Breast epithelium (tissue), 4 donors: ENCODE measurements around the gene ITGAE. TPM values are rescaled to one million over a fixed set of nuclear protein-coding genes. Genes with fewer than 3 reads are reported as not detected.
A peak's percentile ranks its signal among the peaks of the same experiment; 100 is the strongest.

ENCODE experiments used
- DNase-seq, 2 donors: peaks; one replicate each; pipeline ENCODE4 v3.0.0-alpha.2; 2019; ENCODE audit warnings: low spot score in 2 of 2
- H3K27ac ChIP-seq, 2 donors: fragments of 200-600 bp; sonication (generic) in 1 of 2; one replicate each; pipeline ENCODE4 v1.5.1; 2016 to 2019; ENCODE audit warnings: mild to moderate bottlenecking in 1 of 2
- H3K27me3 ChIP-seq, 2 donors: fragments of 200-600 bp; sonication (generic) in 1 of 2; one replicate each; pipeline versions ENCODE4 v1.5.1 to v1.6.0; 2017 to 2019; ENCODE audit warnings: control low read depth in 1 of 2, mild to moderate bottlenecking in 1 of 2
- H3K36me3 ChIP-seq: fragments of 200-600 bp; one replicate; pipeline ENCODE4 v1.5.1; 2019
- H3K4me1 ChIP-seq, 2 donors: fragments of 200-600 bp; sonication (generic); one replicate each; pipeline ENCODE4 v1.5.1; 2016 to 2019; ENCODE audit warnings: control low read depth in 1 of 2
- H3K4me3 ChIP-seq, 3 donors: fragments of 200-600 bp; sonication (generic); 1 replicate in 2 of 3; 2 replicates in 1 of 3; pipeline ENCODE4 v1.5.1; 2016 to 2019; ENCODE audit warnings: mild to moderate bottlenecking in 3 of 3, moderate library complexity in 2 of 3
- H3K9me3 ChIP-seq, 2 donors: fragments of 200-600 bp; sonication (generic) in 1 of 2; one replicate each; pipeline ENCODE4 v1.5.1; 2016 to 2019; ENCODE audit warnings: control low read depth in 1 of 2
- CTCF ChIP-seq, 3 donors: fragments of 450-650 bp; IDR thresholded peaks; one replicate each; pipeline ENCODE4 v1.5.1; 2016 to 2017; ENCODE audit warnings: antibody characterized with exemption in 3 of 3, mild to moderate bottlenecking in 3 of 3, moderate library complexity in 3 of 3
- POLR2A ChIP-seq: fragments of 450-650 bp; IDR thresholded peaks from one replicate; pipeline ENCODE4 v1.6.1; 2016; ENCODE audit warnings: antibody characterized with exemption, mild to moderate bottlenecking, moderate library complexity
- POLR2AphosphoS5 ChIP-seq, 3 donors: sonication (generic); formaldehyde crosslinking; IDR thresholded peaks; one replicate each; pipeline ENCODE4 v1.6.1; 2017; ENCODE audit warnings: antibody characterized with exemption in 3 of 3
- intact Hi-C: fragments of 100-400 bp; cut with DNase I; formaldehyde crosslinking; loops from one replicate; pipeline ENCODE4 v1.15.1; 2023; ENCODE audit warnings: low total_unique reads
- total RNA-seq, 3 donors: library from RNA; depleted of rRNA; stranded (reverse); fragments of >200 nt; gene quantifications; one replicate each; pipeline ENCODE4 v1.1.0, GENCODE V29; 2016

The ITGAE gene
- total RNA-seq, 3 donors from 2014 or later: 26.5 to 31.2 (median 27.1) TPM

GRCh38 chr17:3761036-3761917 lies 39.7 kb downstream of the ITGAE start:
- Histone ChIP-seq H3K4me3 (no peak overlapping the region), H3K27ac (no peak overlapping the region), H3K9me3 (peaks cover 5 to 11% of the 10 kb centered on the region in 2 donors), H3K4me1 (no peaks in the 10 kb centered on the region), H3K36me3 (no peaks in the 10 kb centered on the region), H3K27me3 (peaks cover 0 to 9% of the 10 kb centered on the region in 2 donors)
- intact Hi-C loops: loop anchor here (5.0 kb wide), 1 partner anchor 746 kb away; no protein-coding TSS in a partner anchor
- DNase-seq: no peak
- TF ChIP-seq POLR2A (no peak), POLR2AphosphoS5 (IDR thresholded peaks at IDR 0.05) (no peak), CTCF (IDR thresholded peaks at IDR 0.05) (no peak)

GRCh38 chr17:3759597-3760216 lies 41.3 kb downstream of the ITGAE start:
- no peak for DNase-seq
- Histone ChIP-seq H3K9me3 (peaks cover 5 to 11% of the 10 kb centered on the region in 2 donors), H3K4me1 (no peaks in the 10 kb centered on the region), H3K27ac (no peak overlapping the region), H3K36me3 (no peaks in the 10 kb centered on the region), H3K27me3 (peaks cover 0 to 9% of the 10 kb centered on the region in 2 donors), H3K4me3 (no peak overlapping the region)
- intact Hi-C loops: loop anchor here (5.0 kb wide), 1 partner anchor 748 kb away; no protein-coding TSS in a partner anchor
- no peak for TF ChIP-seq POLR2AphosphoS5 (IDR thresholded peaks at IDR 0.05)
- no peak for TF ChIP-seq CTCF (IDR thresholded peaks at IDR 0.05)

DNA sequence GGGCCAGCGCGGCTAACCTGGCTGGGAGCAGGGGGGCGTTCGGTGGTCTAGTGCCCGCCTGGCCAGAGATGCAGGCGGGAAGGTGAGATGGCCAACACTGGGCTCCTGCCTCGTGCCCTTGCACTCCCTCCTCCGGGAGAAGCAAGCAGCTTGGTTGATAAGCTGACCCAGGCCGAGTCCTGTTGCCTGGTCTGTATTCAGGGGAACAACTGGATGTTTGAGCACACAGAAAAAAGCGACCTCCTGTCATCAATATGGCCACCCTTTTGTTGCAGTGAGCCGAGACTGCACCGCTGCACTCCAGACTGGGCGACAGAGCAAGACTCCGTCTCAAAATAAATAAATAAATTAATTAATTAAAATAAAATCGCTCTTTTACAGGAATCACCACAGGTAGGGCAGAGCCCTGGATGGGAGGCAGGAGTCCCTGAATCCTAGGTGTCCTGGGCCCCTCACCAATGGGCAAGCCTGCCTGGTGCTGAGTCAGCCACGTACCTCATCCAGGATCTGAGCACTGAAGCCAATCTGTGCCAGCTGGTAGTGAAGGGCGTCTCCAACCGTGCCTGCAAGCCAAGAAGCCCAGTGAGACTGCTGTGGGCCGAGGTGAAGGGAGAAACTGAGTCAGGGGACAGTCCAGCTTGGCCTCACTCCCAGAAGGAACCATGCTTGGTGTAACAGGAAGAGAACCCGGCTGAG lies 45.5 kb downstream of the ITGAE start:
- Histone ChIP-seq H3K36me3 (no peaks in the 10 kb centered on the region), H3K9me3 (peaks cover 5 to 11% of the 10 kb centered on the region in 2 donors), H3K4me1 (no peaks in the 10 kb centered on the region), H3K27me3 (no peaks in the 10 kb centered on the region), H3K27ac (peak overlapping the region; percentile 85 to 86), H3K4me3 (peak overlapping the region in 2 of 3 donors; percentile 66 to 68)
- TF ChIP-seq POLR2A (no peak), POLR2AphosphoS5 (IDR thresholded peaks at IDR 0.05) (no peak), CTCF (IDR thresholded peaks at IDR 0.05) (no peak)
- intact Hi-C loops: no loop called here
- no peak for DNase-seq

DNA sequence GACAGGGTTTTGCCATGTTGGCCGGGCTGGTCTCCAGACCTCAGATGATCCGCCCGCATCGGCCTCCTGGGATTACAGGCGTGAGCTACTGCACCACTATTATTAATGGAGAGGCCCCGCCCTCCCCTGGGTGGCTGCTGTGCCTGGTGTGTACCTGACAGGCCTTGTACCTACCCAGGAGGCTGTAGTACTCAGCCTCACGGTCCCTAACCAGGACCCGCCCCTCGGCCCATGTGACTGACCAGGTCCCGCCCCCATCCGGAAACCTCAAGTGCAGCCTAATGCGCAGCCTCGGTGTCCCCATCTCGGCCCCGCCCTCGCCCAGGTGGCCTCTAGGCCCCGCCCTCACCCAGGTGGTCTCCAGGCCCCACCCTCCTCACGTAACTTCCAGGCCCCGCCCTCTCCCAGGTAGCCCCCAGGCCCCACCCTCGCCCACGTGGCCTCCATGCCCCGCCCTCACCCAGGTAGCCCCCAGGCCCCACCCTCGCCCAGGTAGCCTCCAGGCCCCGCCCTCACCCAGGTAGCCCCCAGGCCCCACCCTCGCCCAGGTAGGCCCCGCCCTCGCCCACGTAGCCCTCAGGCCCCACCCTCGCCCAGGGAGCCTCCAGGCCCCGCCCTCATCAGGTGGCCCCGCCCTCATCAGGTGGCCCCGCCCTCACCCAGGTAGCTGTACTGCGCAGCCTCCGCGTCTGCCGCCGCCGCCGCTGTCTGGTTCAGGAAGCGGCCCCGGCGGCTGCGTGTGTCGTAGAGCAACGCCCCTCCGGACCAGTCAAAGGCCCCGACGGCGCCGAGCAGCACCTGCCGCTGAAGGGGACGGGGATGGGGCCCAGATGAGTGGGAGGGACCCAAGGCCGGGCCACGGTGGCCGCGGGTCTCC lies 46.3 kb downstream of the ITGAE start:
- TF ChIP-seq CTCF (IDR thresholded peaks at IDR 0.05) (no peak), POLR2A (no peak), POLR2AphosphoS5 (IDR thresholded peaks at IDR 0.05) (peak in 1 of 3 donors; percentile 76)
- Histone ChIP-seq H3K27ac (peak overlapping the region; percentile 85 to 86), H3K4me1 (no peaks in the 10 kb centered on the region), H3K36me3 (no peaks in the 10 kb centered on the region), H3K9me3 (peaks cover 3 to 6% of the 10 kb centered on the region in 2 donors), H3K4me3 (peak overlapping the region in 2 of 3 donors; percentile 66 to 68), H3K27me3 (no peaks in the 10 kb centered on the region)
- intact Hi-C loops: loop anchor here (5.0 kb wide), 1 partner anchor 1487 kb away; no protein-coding TSS in a partner anchor
- DNase-seq: peak; percentile 95 to 96
